Stimulated activated CD8-positive, alpha-beta memory T cell treated with anti-CD3 and anti-CD28 coated beads, Interleukin-12 subunit alpha, Interleukin-12 subunit beta, amount 100 ng/mL, for 4 hours (primary cell): Measurements from ENCODE around the gene LGI2.

Experiments
- DNase-seq: peaks from one replicate; pipeline ENCODE4 v3.0.0-alpha.2; 2020; ENCODE audit warnings: low read depth

The LGI2 gene

DNA sequence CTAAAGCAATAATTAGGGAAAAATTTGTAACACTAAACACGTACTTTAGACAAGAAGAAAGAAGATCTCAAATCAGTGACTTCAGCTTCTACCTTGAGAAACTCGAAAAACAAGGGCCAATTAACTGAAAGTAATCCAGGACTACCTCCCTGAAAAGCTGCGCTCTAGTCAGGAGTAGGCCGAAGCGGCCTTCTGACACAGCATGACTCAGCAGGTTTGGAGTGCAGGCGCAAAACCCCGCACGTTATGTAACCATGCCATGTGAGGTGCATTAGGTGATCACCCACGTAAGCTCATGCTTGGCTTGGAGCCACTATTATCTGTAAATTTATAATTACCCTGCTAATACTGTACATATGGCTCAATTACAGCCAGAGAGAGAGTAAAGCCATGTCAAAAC is 65.1 kb downstream of the LGI2 start:
- DNase-seq: no peak

DNA sequence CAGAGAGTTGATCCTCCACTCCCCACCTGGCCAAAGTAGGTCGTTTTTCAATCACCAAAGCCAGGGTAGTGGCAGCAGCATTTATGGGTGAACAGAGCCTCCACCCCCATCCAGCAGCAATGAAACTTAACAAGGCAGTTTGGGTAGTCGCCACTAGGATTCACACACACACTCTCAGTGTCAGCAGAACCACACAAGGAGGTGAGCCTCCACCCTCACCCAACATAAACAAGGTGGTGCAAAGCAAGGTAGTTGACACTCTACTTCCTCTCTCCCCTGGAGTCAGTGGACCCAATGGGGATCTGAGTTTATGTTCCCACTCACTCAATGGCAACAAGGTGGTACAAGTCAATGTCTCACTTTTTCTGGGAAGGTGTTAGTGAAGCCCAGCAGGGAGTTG is 67.5 kb downstream of the LGI2 start:
- DNase-seq: no peak

DNA sequence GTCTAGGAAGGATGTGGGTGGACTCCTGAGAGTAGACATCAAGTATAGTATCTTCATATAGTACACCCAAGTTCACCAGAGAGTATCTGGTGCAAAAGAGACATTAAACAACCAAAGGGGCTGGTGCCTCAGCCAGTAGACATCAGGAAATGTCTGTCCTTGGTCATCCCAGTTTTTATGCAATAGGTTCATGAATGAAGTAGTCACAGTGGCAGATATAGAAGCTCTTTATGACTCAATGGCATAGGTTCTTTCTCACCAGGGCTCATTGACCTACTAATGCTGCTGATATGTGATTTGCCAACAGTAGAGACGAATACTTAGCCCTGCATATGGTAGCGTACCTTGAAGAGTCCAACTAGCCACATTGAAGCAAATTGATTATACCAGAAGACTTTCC is 72.9 kb downstream of the LGI2 start:
- DNase-seq: no peak

DNA sequence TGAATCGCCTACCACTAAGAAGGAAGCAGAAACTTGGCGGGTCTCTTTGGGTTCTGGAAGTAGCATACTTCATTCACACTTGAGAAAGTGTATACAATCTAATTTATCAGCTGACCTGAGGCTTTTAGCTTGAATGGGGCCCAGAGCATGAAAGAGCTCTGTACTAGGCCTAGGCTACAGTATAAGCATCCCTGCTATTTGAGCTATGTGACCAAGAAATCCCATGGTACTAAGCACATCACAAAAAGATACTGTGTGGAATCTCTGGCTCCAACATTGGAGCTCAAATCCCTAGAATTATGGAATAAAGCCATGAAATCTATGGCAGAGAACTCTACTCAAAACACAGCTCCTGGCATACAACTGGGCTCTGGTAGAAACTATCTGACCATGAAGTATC is 74.0 kb downstream of the LGI2 start:
- DNase-seq: no peak

DNA sequence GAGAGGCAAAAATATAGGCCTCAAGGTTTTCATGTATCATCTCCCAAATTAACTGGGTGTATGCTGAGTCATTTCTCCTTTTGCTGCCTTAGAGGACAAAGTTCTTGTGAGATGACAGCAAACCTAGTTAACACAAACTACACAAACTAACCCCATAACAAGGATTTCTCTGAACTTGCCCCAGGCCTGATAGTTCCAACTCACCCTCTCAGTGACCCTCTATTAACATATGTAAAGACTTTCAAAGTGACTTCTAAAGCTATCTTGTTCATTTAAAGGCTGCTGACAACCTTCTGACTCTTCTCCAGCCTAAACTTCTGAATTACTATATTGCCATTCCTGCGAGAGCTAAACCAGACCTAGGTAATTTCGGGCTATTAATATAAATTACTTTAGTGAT is 74.7 kb downstream of the LGI2 start:
- DNase-seq: no peak

DNA sequence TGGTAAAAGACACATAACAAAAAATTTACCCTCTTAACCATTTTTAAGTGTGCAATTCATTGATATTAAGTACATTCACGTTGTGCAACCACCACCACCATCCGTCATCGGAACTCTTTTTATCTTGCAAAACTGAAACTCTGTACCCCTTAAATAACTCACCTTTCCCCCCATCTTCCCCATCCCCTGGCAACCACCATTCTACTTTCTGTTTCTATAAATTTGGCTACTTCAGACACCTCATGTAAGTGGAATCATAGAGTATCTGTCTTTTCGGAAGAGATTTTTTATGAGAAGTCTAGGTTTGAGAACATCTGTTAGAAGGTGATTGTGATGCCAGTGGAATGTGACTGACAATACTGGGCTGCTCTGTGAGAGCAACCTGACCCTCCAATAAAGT is 78.1 kb downstream of the LGI2 start:
- no peak for DNase-seq

DNA sequence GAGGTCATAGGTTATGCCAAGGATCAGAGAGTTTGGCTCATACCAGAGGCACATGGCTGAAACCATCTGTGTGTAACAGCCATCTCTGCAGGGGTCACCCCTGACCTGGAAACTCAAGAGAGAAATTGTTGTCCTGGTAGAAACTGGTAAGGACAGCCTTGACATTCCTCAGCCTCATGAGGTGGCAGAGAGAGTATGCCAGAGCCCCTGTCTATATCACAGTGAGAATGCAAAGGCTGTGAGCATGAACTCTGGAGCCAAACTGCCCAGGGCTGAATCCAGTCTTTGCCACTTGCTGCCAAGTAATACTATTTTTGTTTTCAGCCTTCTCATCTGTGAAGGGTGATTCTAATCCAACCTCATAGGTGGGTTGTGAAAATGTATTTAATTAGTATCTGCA is 80.8 kb downstream of the LGI2 start:
- DNase-seq: no peak
